GM18951 (cell line): Measurements from ENCODE around the gene SUCO.

ENCODE experiments used
- POLR2A ChIP-seq: IDR thresholded peaks from 4 replicates; pipeline ENCODE4 v1.6.1; 2011; ENCODE audit warnings: mild to moderate bottlenecking; ENCODE audit not compliant: insufficient read length, insufficient read depth; ENCODE audit errors: extremely low read depth
- in situ Hi-C: fragments of 300-500 bp; cut with MboI; formaldehyde crosslinking; loops from one replicate; pipeline ENCODE4 v1.12.0; 2022; ENCODE audit warnings: low sequenced_read_pairs, mixed read lengths, inconsistent platforms; ENCODE audit not compliant: unreplicated experiment

Gene SUCO

GRCh38 chr1:172498857-172499256 is 34.1 kb upstream of the SUCO start:
- no peak for TF ChIP-seq POLR2A
- in situ Hi-C loops = no loop called here

- in situ Hi-C loops = no loop called here
- no peak for TF ChIP-seq POLR2A
Observed at GRCh38 chr1:172499636-172500141, 33.3 kb upstream of the SUCO start.

GRCh38 chr1:172500207-172500606 is 32.7 kb upstream of the SUCO start:
- in situ Hi-C loops = no loop called here
- TF ChIP-seq POLR2A = no peak

GRCh38 chr1:172507741-172508140 is 25.2 kb upstream of the SUCO start:
- in situ Hi-C loops = no loop called here
- no peak for TF ChIP-seq POLR2A

- in situ Hi-C loops = no loop called here
- TF ChIP-seq POLR2A = no peak
Observed at GRCh38 chr1:172510479-172510878, 22.5 kb upstream of the SUCO start.

GRCh38 chr1:172512591-172512990 is 20.4 kb upstream of the SUCO start:
- in situ Hi-C loops = no loop called here
- TF ChIP-seq POLR2A = no peak

GRCh38 chr1:172513479-172513878 is 19.5 kb upstream of the SUCO start:
- in situ Hi-C loops = no loop called here
- TF ChIP-seq POLR2A = no peak

- in situ Hi-C loops = no loop called here
- no peak for TF ChIP-seq POLR2A
Observed at GRCh38 chr1:172514108-172514507, 18.8 kb upstream of the SUCO start.

GRCh38 chr1:172515436-172515835 is 17.5 kb upstream of the SUCO start:
- no peak for TF ChIP-seq POLR2A
- in situ Hi-C loops = no loop called here

GRCh38 chr1:172515927-172516326 is 17.0 kb upstream of the SUCO start:
- in situ Hi-C loops = no loop called here

GRCh38 chr1:172517081-172517480 is 15.9 kb upstream of the SUCO start:
- in situ Hi-C loops = no loop called here
- TF ChIP-seq POLR2A = no peak

More at GRCh38 chr1:172515927-172516326, 17.0 kb upstream of the SUCO start:
- no peak for TF ChIP-seq POLR2A

- TF ChIP-seq POLR2A = no peak
- in situ Hi-C loops = no loop called here
Observed at GRCh38 chr1:172517545-172517944, 15.4 kb upstream of the SUCO start.

- no peak for TF ChIP-seq POLR2A
- in situ Hi-C loops = no loop called here
Observed at GRCh38 chr1:172529304-172529703, 3.6 kb upstream of the SUCO start.

- TF ChIP-seq POLR2A = no peak
- in situ Hi-C loops = no loop called here
Observed at GRCh38 chr1:172530000-172530399, 3.0 kb upstream of the SUCO start.
